DMS114 treated with DMSO at 0.1 percent for 48 hours (cell line): Measurements from ENCODE around the gene CGNL1.

Source experiments
- DNase-seq: peaks from one replicate; lab custom pipeline; 2025; ENCODE audit not compliant: unreplicated experiment; lab: John Stamatoyannopoulos, UW

The CGNL1 gene

DNA sequence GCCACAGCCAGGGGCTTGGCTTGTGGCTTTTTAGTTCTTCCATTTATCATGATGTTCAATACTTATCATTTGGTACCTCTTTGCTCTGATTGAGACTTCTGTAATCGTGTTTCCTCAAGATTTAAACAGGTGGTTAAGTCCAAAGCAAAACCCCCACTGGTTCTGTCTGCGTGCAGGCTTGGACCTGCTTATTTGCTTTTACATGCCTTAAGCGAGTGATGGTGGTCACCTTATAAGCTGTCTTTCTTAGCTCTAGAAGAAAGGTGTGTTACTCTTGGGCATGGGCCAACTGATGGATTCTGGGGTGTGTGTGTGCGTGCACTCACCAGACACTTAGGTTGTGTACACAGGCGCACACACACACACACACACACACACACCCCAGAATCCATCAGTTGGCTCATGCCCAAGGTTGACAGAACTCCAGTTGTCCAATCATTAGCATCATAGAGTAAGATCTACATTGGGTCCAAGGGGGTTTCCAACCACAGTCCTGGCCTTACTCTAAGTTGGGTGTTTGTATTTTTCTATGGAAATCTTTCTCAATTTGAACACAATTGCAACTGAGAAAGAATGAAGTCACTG is 216.6 kb downstream of the CGNL1 start:
- DNase-seq, result no peak

DNA sequence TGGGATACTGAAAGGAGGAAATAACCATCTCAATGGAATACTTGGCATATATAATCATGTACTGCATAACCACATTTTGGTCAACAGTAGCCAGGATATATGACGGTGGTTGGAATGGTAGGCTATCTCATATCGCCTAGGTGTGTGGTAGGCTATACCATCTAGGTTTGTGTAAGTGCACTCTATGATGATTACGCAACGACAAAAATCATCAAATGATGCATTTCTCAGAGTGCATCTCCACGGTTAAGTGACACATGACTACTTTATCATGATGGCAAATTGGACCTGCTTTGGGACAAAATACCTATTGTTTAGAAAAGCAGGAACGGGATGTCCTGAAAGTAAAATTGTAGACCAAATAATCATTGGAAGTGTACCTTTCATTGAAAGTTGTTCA is 218.2 kb downstream of the CGNL1 start:
- no peak for DNase-seq

DNA sequence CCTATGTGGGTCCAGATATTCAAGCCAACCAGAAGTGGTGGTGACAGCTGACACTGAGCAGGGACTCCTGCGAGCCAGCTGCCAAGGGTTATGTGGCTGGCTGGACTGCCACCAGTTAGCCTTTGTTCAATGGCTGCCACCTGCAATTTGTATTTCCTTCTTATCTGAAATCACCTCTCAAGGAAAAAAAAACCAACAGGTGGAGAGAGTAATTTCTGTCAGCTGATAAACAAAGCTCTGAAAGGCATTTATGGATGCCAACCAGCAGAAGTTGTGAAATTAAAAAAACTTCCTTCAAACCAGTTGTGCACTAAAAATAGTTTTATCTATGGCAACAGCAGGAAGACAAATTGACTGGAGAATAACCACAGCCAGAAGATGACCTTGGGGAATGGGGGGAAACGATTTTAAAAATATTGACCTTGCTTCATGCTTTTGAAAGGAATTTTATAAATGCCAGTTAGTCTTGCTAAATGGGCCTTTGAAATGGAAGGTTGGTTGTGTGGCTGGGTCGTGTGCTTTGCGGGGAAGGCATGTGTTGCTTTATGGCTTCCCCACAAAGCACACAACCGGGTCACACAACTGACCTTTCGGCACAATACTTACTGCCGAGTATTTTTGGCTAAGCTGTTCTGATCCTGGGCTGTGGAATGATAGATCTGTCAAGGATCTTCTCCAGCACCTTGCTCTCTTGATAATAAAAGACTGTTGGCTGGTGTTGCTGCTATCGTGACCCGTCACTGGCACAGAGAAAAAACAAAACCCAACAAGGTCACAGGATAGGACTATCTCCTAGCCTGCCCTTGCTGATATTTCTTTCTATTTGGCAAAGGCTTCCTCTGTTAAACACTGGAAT is 218.9 kb downstream of the CGNL1 start:
- DNase-seq, result no peak

DNA sequence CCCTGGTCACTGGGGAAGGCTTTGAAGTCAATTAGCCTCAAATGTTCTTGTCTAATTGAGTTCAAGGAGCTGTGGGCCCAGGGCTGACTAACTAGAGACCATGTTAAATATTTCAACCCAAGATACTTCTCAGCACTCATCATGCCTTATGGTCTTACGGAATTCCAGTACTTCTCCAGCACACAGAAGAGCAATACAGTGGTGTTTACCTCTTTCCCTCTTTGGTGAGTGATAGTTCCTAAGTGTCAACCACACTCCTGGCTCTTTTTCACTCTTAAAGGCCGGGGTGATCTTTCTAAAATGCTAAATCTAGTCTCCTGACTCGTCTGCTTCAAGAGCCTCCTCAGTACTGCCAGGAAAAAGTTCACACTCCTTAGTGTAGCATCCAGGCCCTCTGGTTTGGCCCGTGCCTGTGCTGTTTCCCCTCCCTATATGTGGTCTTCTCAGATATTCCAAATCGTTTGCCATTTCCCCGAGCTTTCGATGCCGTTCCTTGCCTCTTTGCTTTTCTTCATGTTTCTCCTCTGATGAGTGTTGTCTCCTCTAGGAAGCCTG is 220.1 kb downstream of the CGNL1 start:
- no peak for DNase-seq

DNA sequence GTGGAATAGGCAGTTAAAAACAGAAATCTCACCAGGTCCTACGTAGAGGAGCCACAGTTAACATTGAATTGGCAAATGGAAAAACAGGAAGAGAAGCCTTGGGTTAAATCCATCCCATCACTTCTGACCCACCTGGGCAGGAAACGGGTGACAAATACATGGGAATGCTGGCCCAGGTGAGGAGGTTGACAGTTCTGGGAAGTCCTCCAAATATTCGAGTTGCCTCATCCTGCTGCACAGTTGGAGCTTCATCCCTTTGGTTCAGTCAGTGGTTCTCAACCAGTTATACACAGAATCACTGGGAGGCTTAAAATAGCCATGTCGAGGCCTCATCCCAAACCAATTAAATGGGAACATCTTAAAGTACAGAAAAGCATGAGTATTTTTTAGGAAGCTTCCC is 220.7 kb downstream of the CGNL1 start:
- no peak for DNase-seq

DNA sequence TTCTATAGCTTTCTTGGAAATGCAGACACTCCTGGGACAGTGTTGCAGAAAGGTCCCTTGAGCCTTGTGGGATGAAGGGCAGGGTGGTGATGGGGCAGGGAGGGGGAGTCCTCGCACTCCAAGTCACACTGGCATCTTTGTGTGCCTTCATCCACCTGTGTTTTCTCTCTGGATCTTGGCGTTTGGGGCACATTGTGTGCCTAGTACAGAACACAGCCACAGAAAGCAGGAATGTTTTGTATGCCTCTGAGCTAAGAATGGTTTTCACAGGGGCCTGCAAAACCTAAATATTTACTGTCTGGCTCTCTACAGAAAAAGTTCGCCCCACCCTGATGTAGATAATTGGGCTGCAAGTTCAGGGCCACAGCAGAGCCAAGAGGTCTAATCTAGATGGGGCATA is 221.1 kb downstream of the CGNL1 start:
- no peak for DNase-seq

DNA sequence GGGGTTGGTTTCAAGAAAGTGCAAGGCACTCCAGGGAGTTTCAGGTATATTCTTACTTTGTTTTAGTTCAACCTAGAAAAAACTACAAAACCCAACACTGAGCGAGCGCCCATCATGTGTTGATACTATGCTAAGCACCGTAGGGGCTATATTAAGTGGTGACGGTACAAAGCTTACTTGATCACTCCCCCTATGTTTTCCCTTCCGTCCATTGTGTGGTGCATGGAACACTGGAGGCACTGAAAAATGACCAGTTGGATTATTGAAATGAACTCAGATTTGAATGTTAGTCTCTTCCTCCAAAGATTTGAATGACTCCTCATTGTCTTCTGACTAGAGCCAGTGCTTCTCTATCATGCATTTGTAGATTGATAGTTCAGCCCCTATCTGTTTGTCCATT is 222.0 kb downstream of the CGNL1 start:
- DNase-seq, result no peak

DNA sequence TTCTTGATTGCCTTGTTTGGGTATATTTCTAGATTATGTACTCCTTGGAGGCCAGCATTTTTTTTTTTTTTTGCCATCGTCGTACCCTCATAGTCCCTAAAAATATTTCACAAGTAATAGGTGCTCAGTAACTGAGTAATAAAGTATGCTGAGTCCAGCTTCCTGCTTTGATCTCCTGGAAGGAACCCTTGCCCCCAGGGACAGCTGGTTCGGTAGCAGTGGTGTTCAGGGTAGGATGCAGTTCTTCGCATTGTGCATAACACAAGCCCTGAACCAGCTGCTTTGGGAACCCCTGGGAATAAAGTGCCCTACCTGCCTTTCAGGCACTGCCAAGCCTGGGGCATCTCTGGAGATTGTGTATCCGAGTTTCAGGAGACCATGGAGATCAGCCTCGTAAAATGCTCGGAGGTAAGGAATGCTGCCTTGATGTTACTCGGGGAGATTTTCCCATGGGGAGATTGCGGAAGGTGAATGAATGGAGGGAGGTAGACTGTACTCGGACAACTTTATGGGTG is 223.0 kb downstream of the CGNL1 start:
- no peak for DNase-seq

DNA sequence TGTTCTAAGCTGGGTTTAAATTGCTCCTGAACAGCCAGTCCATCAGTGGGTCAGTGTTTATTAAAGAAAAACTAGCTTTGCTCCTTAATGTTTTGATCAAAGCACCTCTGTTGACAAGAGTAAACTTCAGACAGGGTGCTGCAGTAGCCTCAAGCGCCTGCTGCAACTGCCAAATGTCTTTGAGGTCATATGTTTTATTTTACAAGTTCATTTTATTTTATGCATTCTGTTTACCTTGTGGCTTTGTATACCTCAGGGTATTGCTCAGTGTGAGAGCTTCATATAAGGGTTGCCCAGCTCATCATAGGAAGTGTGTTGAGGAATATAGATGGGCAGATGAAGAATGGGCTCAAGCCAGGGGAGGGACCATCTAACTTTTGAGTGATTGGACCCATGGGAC is 223.9 kb downstream of the CGNL1 start:
- no peak for DNase-seq
